IMR-90 (cell line): Measurements from ENCODE around the gene LIMS2.

Experiments used
- BHLHE40 ChIP-seq: fragments of 150-350 bp; IDR thresholded peaks from 2 replicates; pipeline ENCODE4 v1.6.1; 2016; ENCODE audit warnings: mild to moderate bottlenecking, low read depth, low read length
- CHD1 ChIP-seq: IDR thresholded peaks from 2 replicates; pipeline ENCODE4 v1.6.1; 2012; ENCODE audit warnings: low read depth, low read length, improper control_type of control experiment
- TF ChIP-seq, protein P1 (sequence below): conservative IDR thresholded peaks from 2 replicates; pipeline ENCODE4 v1.5.1; 2012; ENCODE audit warnings: mild to moderate bottlenecking, low read depth, low read length, improper control_type of control experiment

DNA sequence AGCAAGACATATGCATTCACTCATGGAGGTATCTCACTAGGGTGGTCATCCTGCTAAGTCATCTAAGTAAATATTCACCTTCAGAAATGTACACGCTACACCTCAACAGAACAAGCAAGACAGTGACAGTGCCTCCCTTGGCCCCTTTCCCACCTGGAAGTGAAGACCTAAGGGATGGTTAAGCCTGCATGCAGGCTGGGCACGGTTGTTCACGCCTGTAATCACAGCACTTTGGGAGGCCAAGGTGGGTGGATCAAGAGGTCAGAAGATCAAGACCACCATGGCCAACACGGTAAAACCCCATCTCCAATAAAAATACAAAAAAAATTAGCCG is 4.4 kb downstream of the LIMS2 start:
- TF ChIP-seq CHD1: no peak
- no peak for TF ChIP-seq BHLHE40
- TF ChIP-seq, protein P1, sequence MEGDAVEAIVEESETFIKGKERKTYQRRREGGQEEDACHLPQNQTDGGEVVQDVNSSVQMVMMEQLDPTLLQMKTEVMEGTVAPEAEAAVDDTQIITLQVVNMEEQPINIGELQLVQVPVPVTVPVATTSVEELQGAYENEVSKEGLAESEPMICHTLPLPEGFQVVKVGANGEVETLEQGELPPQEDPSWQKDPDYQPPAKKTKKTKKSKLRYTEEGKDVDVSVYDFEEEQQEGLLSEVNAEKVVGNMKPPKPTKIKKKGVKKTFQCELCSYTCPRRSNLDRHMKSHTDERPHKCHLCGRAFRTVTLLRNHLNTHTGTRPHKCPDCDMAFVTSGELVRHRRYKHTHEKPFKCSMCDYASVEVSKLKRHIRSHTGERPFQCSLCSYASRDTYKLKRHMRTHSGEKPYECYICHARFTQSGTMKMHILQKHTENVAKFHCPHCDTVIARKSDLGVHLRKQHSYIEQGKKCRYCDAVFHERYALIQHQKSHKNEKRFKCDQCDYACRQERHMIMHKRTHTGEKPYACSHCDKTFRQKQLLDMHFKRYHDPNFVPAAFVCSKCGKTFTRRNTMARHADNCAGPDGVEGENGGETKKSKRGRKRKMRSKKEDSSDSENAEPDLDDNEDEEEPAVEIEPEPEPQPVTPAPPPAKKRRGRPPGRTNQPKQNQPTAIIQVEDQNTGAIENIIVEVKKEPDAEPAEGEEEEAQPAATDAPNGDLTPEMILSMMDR: no peak
